GM18511 (cell line): ENCODE data around the gene NFIX.

Source experiments
- ATAC-seq: cut with Tn5 transposase; IDR thresholded peaks from one replicate; pipeline ENCODE4 v1.9.1; 2021; ENCODE audit warnings: mild to moderate bottlenecking, moderate library complexity; ENCODE audit not compliant: unreplicated experiment

NFIX gene

DNA sequence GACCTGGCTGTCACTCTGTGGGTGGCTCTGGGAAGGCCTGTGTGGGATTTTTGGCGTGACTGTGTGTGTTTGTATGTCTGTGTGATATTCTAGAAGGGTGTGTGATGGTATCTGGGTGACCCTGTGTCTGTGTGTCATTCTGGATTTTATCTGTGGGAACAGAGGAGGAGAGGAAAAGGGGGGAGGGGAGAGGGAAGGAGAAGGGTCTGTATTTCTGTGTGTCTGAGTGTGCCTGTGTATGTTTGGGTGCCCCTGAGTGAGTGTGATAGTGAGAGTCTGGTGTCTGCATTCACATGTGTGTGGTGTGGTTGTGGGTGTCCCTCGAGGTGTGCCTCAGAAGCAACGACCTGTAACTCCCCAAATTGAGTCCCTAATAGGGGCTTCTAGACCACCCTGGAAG is 8.1 kb upstream of the NFIX start:
- no peak for ATAC-seq

DNA sequence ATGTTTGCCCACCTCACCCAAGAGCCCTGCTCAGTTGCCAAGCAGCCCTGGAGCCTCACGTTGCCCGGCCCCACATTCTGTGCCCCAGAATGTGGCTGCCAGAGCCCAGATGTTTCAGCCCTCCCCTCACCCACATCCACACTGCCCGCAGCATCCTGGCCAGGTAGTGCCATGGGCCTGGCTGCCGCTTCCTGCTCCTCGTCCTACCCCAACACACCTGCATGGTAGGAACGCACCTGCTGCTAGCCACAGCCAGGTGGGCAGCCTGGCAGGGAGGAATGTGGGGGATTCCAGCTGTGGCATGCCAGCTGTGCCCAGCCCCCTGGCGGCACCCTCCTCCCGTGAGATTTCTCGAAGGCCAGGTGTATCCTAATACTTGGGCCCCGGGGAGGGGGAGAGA is 7.5 kb upstream of the NFIX start:
- ATAC-seq, result no peak

DNA sequence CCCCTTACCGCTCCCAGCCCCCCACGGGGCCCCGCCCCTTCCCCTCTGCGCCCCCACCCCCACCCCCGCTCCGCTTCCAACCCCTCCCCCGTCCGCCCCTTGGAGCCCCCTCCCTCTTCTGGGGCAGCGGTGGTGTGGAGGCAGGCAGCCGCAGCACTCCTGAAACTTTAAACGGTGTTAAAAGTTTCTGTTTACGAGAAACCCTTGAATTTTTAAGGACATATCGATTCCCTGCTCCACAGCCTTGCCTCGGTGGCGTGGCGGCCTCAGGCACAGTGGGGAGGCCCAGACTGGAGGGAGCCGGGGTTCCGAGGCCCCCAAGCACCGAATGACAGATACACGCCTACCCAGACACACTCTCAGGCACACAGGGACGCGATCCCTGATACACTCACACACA is 4.8 kb upstream of the NFIX start:
- ATAC-seq, result no peak

DNA sequence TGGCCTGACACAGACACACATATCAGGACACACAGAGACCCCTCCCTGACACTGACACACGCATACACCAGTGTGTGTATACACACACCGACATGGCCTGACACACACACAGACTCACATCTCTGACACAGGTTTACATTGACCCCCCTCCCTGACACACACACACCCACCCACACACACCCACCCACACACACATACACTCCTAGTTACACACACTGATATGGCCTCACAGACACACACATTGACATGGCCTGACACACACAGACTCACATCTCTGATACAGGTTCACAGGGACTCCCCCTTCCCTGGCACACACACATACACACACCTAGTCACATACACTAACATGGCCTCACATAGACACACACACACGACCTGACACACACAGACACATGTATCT is 4.4 kb upstream of the NFIX start:
- ATAC-seq, result no peak

DNA sequence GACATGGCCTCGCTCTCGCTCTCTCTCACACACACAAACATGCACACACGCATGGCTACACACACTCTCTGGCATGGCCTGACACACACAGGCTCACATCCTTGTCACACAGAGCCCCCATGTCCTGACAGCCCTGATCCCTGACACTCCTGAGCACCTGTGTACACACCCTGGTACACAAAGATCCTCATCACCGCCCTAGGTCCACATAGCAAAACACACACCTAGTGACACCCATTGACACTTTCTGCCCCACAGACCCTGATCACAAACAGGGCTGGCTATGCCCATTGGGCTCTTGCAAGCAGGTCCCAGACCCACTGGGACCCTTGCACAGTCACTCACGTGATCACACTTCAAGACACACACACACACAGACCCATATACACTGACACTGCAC is 4.0 kb upstream of the NFIX start:
- no peak for ATAC-seq

DNA sequence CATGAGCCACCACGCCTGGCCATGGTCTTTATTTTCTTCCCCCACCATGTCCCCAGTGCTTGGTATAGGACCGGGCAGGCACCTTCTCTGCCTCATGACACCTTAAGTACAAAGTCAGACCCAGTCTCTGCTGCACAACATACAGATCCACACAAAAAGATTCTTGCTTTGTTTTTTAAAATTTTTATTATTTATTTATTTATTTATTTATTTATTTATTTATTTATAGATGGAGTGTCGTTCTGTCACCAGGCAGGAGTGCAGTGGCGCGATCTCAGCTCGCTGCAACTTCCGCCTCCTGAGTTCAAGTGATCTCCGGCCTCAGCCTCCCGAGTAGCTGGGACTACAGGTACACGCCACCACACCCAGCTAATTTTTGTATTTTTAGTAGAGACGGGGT is 2.5 kb upstream of the NFIX start:
- ATAC-seq, result no peak

DNA sequence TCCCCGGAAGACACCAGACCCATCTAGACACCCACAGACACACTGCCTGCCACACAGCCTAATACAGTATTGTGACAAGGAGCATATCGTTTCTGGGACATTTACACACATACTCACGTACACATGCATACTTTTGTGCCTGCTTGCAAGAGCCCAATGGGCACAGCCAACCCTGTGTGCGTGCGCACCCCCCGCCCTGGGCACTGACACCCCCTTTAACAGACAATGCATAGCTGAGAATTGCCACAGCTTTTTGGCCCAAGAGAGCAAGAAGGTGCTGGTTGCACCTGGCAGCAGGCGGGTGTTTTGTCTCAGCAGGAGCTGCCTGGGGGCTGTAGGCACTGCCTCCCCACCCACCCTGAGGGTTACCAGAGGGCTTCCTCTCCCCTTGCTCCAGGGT is 1.7 kb upstream of the NFIX start:
- no peak for ATAC-seq

DNA sequence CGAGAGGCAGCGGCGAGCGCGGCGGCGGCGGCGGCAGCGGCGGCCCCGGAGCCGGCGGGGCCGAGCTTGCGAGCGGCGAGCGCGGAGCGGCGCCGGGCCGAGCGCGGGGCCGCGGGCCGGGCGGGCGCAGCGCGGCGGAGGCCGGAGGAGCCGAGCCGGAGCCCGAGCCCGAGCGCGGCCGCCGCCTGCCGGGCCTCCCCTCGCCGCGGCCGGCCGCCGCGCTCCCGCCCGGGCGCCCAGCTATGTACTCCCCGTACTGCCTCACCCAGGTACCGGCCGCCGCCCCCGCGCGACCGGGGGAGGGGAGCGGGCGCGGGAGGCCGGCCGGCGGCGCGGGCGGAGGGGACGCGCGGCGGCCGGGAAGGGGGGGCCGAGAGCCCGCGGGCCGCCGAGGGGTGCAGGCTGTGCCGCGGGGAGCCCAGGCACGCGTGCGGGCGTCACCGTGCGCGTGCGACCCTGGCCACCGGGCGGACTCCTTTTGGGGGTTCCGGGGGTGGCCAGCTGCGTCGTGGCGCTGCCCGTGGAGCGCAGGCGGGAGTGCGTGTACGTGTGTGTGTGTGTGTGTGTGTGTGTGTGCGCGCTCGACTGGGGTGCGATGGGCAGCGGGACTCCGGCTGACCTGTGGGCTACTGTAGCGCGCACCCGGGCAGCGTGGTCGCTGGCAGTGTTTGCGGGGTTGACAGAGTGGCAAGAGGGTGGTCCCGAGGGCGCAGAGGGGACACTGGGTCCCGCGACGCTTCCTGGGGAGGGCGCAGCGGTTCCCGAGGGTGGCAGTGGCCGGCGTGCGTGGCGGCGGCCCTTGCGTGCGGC is 526 bp downstream of the NFIX start:
- no peak for ATAC-seq

DNA sequence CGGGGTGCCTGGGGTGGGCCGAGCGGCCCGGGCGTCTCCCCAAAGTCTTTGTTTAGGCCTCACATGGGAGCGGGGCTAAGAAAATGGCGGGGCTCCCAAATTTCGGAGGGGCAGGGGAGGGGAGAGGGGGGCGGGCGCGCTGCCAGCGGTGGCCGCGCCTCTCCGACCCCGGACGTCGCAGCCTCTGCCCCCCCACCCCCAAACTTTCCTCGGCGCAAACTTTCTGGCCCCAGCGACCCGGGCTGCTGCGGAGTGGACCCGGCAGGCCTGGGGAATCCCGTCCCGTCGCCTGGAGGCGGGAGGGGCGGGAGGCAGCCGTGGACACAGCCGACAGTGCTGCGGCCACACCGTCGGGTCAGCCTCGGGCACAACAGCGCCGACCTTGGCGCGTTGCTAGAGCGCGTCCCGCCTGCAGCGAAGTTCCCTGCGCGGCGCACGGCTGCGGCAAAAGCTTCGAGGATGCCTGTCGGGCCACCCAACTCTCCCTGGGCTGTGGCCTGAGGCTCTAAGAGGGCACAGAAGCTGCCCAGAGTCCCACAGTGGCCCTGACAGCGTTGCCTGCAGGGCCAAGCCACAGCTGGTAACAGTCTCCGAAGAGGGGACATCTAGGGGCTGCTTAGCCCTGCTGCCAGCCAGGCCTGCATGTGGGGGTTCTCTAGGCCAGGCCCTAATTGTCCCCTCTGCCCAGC is 1.3 kb downstream of the NFIX start:
- ATAC-seq, result no peak

DNA sequence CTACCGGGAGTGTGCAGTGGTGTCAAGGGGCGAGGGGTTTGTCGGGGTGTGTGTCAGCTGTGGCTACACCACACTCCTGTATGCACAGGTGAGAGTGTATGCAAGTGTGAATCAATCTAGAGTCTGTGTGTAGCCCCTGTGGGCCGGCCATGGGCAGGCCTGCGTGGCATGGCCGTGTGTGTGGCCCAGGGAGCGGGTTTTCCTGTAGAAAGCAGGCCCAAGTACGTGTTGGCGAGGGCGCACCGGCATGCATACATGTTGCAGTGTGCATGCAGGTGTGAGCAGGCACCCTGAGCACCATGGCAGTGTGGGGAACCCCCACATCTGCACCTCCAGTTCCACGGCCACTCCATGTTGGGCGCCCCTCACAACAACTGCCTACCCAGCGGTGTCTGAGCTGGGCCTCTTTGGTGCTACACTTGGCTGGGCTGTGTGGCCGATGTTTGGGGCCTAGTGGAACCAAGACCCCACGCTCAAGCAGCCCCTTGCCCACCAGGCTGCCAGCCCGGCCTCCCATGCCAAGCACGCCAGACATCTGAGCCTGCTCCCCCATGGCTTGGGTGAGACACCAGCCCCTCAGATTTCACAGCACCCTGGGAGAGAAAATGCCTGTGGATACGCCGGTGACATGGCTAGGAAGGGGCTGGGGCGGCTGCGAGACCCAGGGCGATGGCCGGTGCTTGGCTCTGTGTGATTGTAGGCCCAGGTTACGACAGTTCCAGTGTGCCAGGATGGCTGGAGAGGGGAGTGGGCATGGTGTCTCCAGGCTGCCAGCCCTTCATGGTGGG is 2.1 kb downstream of the NFIX start:
- no peak for ATAC-seq

DNA sequence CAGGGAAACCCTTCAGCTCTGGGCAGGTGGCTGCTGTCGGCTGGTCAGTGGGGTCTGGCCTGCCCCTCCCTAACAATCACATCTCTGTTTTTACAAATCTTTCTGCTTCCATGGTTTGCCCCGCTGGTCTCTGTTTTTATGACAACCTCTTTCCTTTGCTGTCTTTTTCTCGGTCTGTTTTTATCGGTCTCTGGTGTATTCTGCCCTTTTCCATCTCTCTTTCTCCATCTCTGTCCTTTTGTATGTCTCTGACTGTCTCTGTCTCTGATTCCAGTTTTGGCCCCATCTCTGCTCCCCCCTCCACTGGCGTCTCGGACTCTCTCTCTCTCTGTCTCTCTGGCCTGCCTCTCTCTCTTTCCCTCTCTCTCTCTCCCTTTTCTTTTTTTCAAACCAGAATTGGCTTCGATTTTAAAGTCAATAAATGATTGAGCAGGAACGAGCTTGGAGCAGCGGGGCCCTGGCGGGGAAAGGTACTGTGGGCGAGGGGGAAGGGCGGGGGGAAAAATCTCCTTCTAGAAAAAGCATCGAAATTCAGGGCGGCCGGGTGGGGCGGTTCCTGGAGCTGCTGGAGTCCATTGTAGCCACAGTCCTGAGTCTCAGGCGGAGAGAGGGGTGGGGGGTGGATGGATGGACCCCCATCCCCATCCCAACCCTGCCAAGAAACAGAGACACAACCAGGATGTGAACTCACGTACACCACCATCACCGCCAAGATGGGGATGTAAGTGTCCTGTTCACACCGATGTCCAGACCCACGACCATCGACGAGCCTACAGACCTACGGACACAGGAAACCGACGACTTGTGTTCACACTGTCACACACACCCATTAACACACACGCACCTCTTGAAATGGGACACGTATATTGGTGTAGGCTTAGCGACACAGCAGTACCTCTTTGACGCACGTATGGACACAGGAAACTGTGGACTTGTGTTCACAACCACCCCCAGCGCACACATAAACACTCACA is 3.0 kb downstream of the NFIX start:
- no peak for ATAC-seq

DNA sequence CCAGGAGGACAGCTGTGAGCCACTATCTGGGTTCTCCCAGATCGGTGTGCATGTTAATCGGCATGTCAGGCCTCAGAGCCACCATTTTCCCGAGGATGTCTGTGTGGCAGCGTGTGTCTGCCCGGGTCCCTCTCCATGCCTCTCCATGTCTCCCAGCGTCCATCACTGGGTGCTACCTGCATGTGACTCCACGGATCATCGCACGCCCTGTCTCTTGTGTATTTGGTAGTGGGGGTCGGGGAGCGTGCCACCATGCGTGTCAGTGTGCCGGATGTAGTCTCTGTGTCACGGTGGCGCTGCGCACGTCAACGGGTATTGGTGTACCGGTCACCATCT is 5.9 kb downstream of the NFIX start:
- ATAC-seq, result no peak

DNA sequence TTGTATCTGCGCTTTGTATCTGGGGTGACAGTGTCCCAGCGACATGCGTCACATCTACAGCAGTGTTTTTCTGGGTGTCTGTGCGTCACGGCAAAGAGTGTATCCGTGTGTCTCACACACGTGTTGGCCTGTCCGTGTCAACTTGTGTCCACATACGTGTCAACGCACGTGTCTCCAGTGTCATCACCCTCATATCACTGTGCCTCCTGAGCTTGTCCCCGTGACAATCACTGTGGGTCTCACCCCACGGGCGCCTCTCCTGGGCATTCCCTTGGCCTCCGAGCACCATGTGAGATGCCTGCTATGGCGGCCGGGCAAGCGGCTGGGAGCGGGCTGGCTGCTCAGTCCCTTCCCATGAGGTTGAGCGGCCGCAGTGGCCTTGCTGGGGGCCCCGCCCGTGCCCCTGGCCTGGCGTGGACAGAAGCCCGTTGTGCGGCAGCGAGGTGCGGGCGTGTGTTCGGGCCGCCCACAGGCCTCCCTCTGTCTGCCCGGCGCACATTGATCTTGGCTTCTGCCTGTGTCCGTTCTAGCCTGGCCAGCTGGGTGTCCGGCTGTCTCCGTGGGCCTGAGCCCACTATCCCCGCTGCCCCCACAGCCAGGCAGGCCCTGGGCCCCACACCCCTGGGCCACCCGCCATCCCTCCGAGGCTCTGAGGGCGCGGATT is 6.4 kb downstream of the NFIX start:
- ATAC-seq, result no peak

DNA sequence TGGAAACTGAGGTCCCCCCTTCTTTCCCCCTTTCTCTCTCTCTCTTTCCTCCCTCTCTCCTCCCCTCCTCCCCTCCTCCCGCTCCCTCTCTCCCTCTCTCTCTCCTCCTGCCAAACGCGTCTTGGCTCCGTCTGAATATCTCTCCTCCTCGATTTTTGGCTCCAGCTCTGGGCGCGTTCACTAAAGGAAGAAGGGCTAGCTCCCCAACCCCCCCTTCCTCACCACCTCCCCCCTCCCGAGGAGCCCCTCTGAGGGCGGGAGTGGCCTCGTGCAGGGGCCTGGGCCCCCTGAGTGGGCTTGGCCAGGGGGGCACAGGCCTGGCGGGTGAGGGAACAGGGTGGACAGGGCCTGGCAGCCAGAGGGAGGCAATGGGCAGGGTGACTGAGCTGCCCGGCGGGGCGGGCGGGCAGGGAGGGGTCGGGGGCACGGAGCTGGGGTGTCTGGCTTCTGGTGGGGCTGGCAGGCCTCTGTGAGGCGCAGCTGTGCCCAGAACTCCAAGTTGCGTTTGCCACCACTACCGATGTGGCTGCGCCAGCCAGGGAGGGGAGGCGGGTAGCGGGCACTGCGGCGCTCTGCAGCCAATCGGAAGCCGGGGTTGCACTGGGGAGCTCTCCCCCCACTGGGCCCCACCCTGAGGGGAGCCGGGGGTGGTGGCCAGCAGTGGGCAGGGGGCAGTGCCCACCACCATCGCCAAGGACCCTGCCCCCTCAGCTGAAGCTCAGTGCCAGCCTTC is 7.1 kb downstream of the NFIX start:
- ATAC-seq, result no peak

DNA sequence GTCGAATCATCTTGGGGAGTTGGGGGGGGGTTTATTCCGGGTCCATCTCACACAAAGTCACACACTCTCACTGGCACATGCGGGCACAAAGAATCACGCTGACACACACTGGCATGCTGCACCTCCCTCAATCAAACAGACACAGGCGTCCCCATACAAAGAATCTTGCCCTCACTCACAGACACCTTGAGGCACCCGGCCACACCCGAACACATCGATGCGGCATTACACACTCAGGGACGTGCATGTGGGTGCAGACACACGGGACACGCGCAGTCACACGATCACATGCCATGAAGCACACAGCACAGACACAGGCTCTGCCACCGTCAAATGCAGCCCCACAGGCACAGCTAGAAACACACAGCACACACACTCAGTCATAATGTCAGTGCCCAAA is 7.8 kb downstream of the NFIX start:
- ATAC-seq, result no peak

DNA sequence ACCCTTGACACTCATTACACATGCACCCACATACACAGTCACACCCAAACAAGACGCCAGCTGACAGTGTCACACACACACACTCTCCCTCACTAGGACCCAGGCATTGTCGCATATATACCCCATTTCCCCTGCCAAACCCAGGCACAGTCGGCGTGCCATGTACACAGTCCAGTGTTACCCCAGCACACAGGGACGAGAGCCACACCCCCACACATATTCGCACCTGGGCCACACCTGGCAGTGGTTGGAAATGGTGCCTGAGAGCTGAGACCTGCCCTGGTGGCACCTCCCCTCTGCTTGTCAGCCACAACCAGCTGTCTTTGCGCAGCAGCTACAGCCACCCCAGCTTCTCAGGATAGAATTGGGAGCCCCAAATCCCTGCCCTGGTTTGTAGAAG is 9.0 kb downstream of the NFIX start:
- no peak for ATAC-seq

DNA sequence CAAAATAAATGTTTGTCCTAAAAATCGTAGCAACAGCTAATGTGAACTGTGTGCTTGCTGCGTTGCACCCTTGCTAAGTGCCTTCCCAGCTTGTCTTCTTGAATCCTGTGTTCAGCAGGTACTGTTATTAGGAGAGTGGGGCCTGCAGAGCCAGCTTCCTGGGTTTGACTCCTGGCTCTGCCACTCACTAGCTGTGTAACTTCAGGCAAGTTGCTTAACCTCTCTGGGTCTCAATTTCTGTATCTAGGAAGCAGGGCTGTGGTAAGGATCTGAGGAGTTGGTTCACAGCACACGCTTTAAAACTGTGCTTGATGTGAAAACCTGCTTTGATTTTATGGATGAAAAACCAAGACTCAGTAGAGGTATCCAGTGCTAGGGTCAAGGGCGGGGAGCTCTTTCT is 10.0 kb downstream of the NFIX start:
- no peak for ATAC-seq

DNA sequence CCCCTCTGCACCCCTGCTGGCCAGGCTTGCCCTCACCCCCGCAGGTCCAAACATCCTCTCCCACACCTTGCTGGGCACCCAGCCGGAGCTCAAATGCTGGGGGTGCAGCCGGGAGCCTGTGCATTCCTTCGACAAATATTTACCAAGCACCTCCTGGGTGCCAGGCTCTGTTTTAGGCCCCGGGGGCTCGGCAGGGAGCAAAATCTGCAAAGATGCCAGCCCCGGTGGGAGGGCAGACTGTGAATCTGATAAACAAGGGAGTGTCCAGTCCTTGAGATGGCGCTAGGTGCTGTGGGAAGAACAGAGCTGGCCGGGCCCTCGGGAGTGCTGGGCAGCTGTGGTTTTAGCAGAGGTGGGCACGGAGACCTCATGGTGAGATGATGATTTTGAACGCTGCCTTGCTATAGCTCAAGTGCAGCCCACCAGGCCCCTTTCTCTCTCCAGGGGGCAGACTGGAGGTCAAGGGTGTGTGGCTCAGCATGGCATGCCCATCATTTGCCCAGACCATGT is 10.6 kb downstream of the NFIX start:
- no peak for ATAC-seq
